B cell (primary cell): ENCODE measurements around the gene ZYG11A. TPM values are rescaled to one million over a fixed set of nuclear protein-coding genes. Genes with fewer than 3 reads are reported as not detected.
A peak's percentile ranks its signal among the peaks of the same experiment; 100 is the strongest.

Experiments
- ATAC-seq: fragments of 200-7000 bp; cut with Tn5 transposase; one replicate; pipeline ENCODE4 v1.10.0; 2021; ENCODE audit warnings: low read depth, mild to moderate bottlenecking, moderate number of reproducible peaks, moderate library complexity
- CTCF ChIA-PET: fragments of 350-600 bp; sonication (Branson Sonifier 250); formaldehyde crosslinking; loops from one replicate; lab custom pipeline; 2021; ENCODE audit warnings: antibody characterized with exemption, inconsistent platforms; lab: Charles Lee
- POLR2A ChIA-PET: fragments of 350-600 bp; sonication (Branson Sonifier 250); formaldehyde crosslinking; loops from one replicate; lab custom pipeline; 2021; ENCODE audit warnings: antibody characterized with exemption; lab: Charles Lee
- DNase-seq: peaks from one replicate; pipeline ENCODE4 v3.0.0; 2013
- H2AFZ ChIP-seq: 2 replicates; pipeline ENCODE4 v1.6.1; 2012; ENCODE audit warnings: mild to moderate bottlenecking, low read depth, low read length; ENCODE audit not compliant: insufficient read depth, poor library complexity, severe bottlenecking
- H3K27ac ChIP-seq, 2 donors: 1 replicate in 1 of 2; 2 replicates in 1 of 2; pipeline ENCODE4 v1.5.1; 2012 to 2013; ENCODE audit warnings: low read length in 2 of 2, mild to moderate bottlenecking in 2 of 2, moderate library complexity in 1 of 2
- H3K27me3 ChIP-seq, 4 experiments: fragments of 200-600 bp in 1 of 4; sonication (generic) in 1 of 4; replicated peaks in 1 of 4; 1 replicate in 2 of 4; 2 replicates in 2 of 4; pipeline versions ENCODE4 v1.6.1 to v1.7.0; 2013 to 2016; ENCODE audit warnings: low read length in 3 of 4, mild to moderate bottlenecking in 2 of 4, mixed read lengths in 1 of 4, moderate library complexity in 1 of 4; ENCODE audit not compliant: insufficient read depth in 4 of 4, control insufficient read depth in 3 of 4; ENCODE audit errors: control extremely low read depth in 1 of 4
- H3K36me3 ChIP-seq, 2 experiments: replicated peaks in 1 of 2; 1 replicate in 1 of 2; 2 replicates in 1 of 2; pipeline versions ENCODE4 v1.6.1 to v1.7.1; 2013; ENCODE audit warnings: low read length in 1 of 2; ENCODE audit not compliant: insufficient read depth in 2 of 2, control insufficient read depth in 1 of 2; ENCODE audit errors: control extremely low read depth in 1 of 2, extremely low read depth in 1 of 2
- H3K4me1 ChIP-seq, 2 donors: fragments of 200-600 bp in 1 of 2; sonication (generic) in 1 of 2; 1 replicate in 1 of 2; 2 replicates in 1 of 2; pipeline versions ENCODE4 v1.5.1 to v1.6.1; 2013 to 2017; ENCODE audit warnings: low read length in 2 of 2; ENCODE audit not compliant: control insufficient read depth in 2 of 2, insufficient read depth in 2 of 2
- H3K4me2 ChIP-seq: replicated peaks from 2 replicates; pipeline ENCODE3; 2012; ENCODE audit warnings: mild to moderate bottlenecking, low read depth, low read length; ENCODE audit not compliant: poor library complexity, severe bottlenecking
- H3K4me3 ChIP-seq, 5 experiments: fragments of 200-600 bp in 1 of 5; sonication (generic) in 1 of 5; 1 replicate in 3 of 5; 2 replicates in 2 of 5; pipeline versions ENCODE4 v1.5.1 to v1.7.0; 2011 to 2016; ENCODE audit warnings: low read length in 4 of 5, mild to moderate bottlenecking in 4 of 5, low read depth in 2 of 5, control low read depth in 1 of 5, moderate library complexity in 1 of 5; ENCODE audit not compliant: insufficient read depth in 1 of 5; ENCODE audit errors: control extremely low read depth in 1 of 5, extremely low read depth in 1 of 5
- H3K79me2 ChIP-seq: fragments of 200-600 bp; sonication (generic); one replicate; pipeline ENCODE4 v1.6.0; 2016; ENCODE audit warnings: low read length; ENCODE audit not compliant: control insufficient read depth, insufficient read depth
- H3K9ac ChIP-seq: fragments of 200-600 bp; sonication (generic); 2 replicates; pipeline ENCODE4 v1.6.1; 2017; ENCODE audit warnings: mild to moderate bottlenecking, low read length, moderate library complexity
- H3K9me3 ChIP-seq, 3 donors: one replicate each; pipeline versions ENCODE4 v1.6.1 to v1.7.1; 2013; ENCODE audit warnings: low read length in 2 of 3; ENCODE audit not compliant: control insufficient read depth in 2 of 3, insufficient read depth in 1 of 3; ENCODE audit errors: control extremely low read depth in 1 of 3
- H4K20me1 ChIP-seq: 2 replicates; pipeline ENCODE4 v1.6.0; 2012; ENCODE audit warnings: mild to moderate bottlenecking, low read length; ENCODE audit not compliant: insufficient read depth, control insufficient read depth, poor library complexity, severe bottlenecking
- H3K27ac Mint-ChIP-seq: one replicate; pipeline ENCODE4 v1.8.0; 2021; ENCODE audit warnings: mixed read lengths
- H3K27me3 Mint-ChIP-seq: one replicate; pipeline ENCODE4 v1.8.0; 2021; ENCODE audit warnings: mixed read lengths
- H3K4me1 Mint-ChIP-seq: one replicate; pipeline ENCODE4 v1.8.0; 2021; ENCODE audit warnings: mixed read lengths
- H3K4me3 Mint-ChIP-seq: one replicate; pipeline ENCODE4 v1.8.0; 2021; ENCODE audit warnings: mixed read lengths
- H3K9me3 Mint-ChIP-seq: one replicate; pipeline ENCODE4 v1.8.0; 2022; ENCODE audit warnings: mixed read lengths; ENCODE audit not compliant: insufficient read depth
- CTCF ChIP-seq: fragments of 200-600 bp; IDR thresholded peaks from one replicate; pipeline ENCODE4 v1.8.0; 2022; ENCODE audit warnings: antibody characterized with exemption, mild to moderate bottlenecking
- EZH2 ChIP-seq: IDR thresholded peaks from 2 replicates; pipeline ENCODE4 v1.6.1; 2012; ENCODE audit warnings: borderline replicate concordance, low read depth, mild to moderate bottlenecking, moderate library complexity, low read length; ENCODE audit not compliant: insufficient read depth, poor library complexity, severe bottlenecking
- WGBS: methylation state at CpG from one replicate; pipeline ENCODE4 v1.1.5; 2013; ENCODE audit warnings: missing lambda C conversion rate; ENCODE audit not compliant: insufficient coverage; 5-methylcytosine and 5-hydroxymethylcytosine counted together
- intact Hi-C: fragments of 100-400 bp; cut with micrococcal nuclease; formaldehyde crosslinking; loops from one replicate; pipeline ENCODE4 v1.10.0; 2022
- polyA plus RNA-seq: library from polyadenylated mRNA; depleted of rRNA; stranded (reverse); fragments of >200 nt; gene quantifications from 2 replicates; pipeline ENCODE4 v1.2.3, GENCODE V29; 2012
- total RNA-seq, 2 donors: library from RNA; stranded (reverse); fragments of 120-200 nt in 1 of 2; gene quantifications; 1 replicate in 1 of 2; 2 replicates in 1 of 2; pipeline versions ENCODE4 v1.2.3 to v1.2.4, GENCODE V29; 2013 to 2022

ZYG11A gene
- total and polyA plus RNA-seq, 2 donors (not counting 1 experiment from before 2014, with no cell fraction given), result 0.24 to 1.5 TPM

- ChIA-PET POLR2A (no interaction called here), CTCF (no interaction called here)
- Mint-ChIP-seq H3K4me1 (no peaks in the 10 kb centered on the region), H3K27me3 (no peaks in the 10 kb centered on the region), H3K9me3 (no peaks in the 10 kb centered on the region), H3K27ac (no peak overlapping the region), H3K4me3 (no peak overlapping the region)
- Histone ChIP-seq H3K27me3 (no peaks in the 10 kb centered on the region), H2AFZ (no peak overlapping the region), H3K36me3 (peaks cover 0 to 5% of the 10 kb centered on the region in 2 experiments), H3K27ac (no peak overlapping the region), H3K79me2 (no peaks in the 10 kb centered on the region), H3K4me3 (no peak overlapping the region), H4K20me1 (no peaks in the 10 kb centered on the region), H3K4me2 (no peak overlapping the region), H3K9ac (no peak overlapping the region), H3K4me1 (no peaks in the 10 kb centered on the region), H3K9me3 (no peaks in the 10 kb centered on the region)
- DNase-seq, result no peak
- 95% methylated on average over 12 of the region's 13 CpGs for WGBS
- intact Hi-C loops, result no loop called here
- TF ChIP-seq EZH2 (no peak), CTCF (no peak)
- ATAC-seq, result no peak
Observed at GRCh38 chr1:52904208-52904926, 61.8 kb downstream of the ZYG11A start.

GRCh38 chr1:52904927-52905698, 62.6 kb downstream of the ZYG11A start:
- Histone ChIP-seq H3K9ac (no peak overlapping the region), H3K27me3 (no peaks in the 10 kb centered on the region), H3K4me2 (no peak overlapping the region), H3K4me1 (no peaks in the 10 kb centered on the region), H3K27ac (no peak overlapping the region), H3K79me2 (no peaks in the 10 kb centered on the region), H3K9me3 (no peaks in the 10 kb centered on the region), H3K4me3 (no peak overlapping the region), H2AFZ (no peak overlapping the region), H4K20me1 (no peaks in the 10 kb centered on the region), H3K36me3 (peaks cover 0 to 5% of the 10 kb centered on the region in 2 experiments)
- Mint-ChIP-seq H3K27me3 (no peaks in the 10 kb centered on the region), H3K9me3 (no peaks in the 10 kb centered on the region), H3K4me1 (no peaks in the 10 kb centered on the region), H3K4me3 (no peak overlapping the region), H3K27ac (no peak overlapping the region)
- intact Hi-C loops, result no loop called here
- ATAC-seq (no peak), DNase-seq (no peak)
- 72% methylated on average over 15 of the region's 20 CpGs for WGBS
- POLR2A ChIA-PET, result no interaction called here
- CTCF ChIA-PET, result no interaction called here
- TF ChIP-seq EZH2, result no peak
- TF ChIP-seq CTCF, result peak; percentile 23
